Right lung (tissue), 5 donors: ENCODE measurements around the gene KCNV2. TPM values are rescaled to one million over a fixed set of nuclear protein-coding genes. Genes with fewer than 3 reads are reported as not detected.
A peak's percentile ranks its signal among the peaks of the same experiment; 100 is the strongest.

Experiments
- DNase-seq, 2 donors: peaks; one replicate each; pipeline ENCODE4 v3.0.0-alpha.2; 2013
- polyA plus RNA-seq, 5 donors: library from polyadenylated mRNA; unstranded; fragments of 120-200 nt; gene quantifications; one replicate each; pipeline versions ENCODE4 v1.2.1 to v1.2.3, GENCODE V29; 2013; ENCODE audit warnings: inconsistent platforms in 1 of 5, low replicate concordance in 1 of 5; ENCODE audit not compliant: insufficient read length in 5 of 5, insufficient read depth in 1 of 5

Gene KCNV2
- polyA plus RNA-seq, 5 donors = 0.10 to 0.19 (median 0.15) TPM

DNA sequence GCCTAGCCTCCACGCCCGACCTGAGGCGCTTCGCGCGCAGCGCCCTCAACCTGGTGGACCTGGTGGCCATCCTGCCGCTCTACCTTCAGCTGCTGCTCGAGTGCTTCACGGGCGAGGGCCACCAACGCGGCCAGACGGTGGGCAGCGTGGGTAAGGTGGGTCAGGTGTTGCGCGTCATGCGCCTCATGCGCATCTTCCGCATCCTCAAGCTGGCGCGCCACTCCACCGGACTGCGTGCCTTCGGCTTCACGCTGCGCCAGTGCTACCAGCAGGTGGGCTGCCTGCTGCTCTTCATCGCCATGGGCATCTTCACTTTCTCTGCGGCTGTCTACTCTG is 1.4 kb downstream of the KCNV2 start:
- DNase-seq = no peak

DNA sequence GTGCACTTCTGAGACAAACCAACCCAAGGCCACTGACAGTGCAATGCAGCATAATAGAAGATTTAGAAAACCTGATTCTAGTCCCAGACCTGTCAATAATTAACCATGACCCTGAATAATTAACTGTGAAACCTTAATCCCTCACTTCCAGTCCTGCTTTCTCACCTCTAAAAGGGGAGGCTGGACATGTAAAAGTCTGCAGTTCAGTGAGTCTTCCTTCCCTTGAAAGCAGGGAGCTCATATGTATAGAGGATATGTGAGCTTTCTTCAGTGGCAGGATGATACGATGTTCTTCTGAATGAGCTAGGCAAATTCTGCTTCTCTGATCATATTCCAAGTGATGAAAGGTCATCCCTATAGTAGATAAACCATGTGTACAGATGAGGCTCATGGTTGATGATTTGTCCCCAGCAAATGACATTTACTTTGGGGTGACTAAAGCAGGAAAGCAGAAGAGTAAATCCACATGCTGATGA is 2.9 kb downstream of the KCNV2 start:
- no peak for DNase-seq

DNA sequence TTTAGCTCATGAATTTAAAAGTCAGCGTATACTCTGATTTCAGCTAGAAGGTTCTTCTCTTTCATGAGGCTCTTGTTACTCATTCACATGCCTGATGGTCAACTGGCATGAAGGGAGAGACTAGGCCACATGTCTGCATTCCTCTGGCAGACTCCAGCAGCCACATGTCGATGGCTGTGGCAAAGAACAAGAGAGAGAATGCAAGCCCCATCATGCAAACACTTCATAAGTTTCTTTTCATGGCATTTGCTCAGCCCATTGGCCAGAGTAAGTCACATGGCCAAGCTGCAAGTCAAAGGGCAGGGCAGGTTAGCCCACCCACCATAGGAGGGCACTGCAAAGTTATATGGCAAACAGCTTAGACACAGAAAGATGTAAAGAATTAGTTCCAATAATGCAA is 5.4 kb downstream of the KCNV2 start:
- no peak for DNase-seq

DNA sequence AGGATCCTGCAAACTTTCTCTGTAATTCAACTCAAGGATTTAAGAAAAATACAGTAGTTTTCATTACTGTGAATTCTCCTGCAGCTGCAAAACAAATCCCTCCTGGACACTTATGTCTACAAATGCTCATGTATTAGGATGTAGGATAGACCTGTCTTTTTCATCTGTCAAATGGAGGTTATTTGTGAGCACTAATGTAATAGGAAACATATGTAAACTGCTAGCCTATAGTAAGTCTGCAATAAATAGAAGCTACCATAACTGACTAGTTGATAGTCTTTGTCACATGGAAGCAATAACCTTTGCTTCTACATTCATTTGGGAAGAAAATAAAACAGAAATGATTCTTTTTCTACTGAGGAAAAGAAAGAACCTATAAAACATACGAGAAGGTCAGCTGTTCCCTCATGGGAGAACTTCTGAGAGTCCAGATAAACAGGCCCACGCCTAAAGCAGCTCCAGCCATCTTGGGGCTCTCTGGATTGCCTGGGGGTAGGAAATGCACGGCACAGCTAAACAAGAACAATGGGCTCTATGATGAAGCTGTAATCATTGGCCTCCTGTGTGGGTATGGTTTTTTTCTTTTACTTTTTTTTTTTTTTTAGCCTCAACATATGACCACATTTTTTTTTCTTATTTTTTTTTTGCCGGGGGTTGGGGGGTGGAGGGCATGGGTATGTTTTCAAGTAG is 6.2 kb downstream of the KCNV2 start:
- DNase-seq = no peak

DNA sequence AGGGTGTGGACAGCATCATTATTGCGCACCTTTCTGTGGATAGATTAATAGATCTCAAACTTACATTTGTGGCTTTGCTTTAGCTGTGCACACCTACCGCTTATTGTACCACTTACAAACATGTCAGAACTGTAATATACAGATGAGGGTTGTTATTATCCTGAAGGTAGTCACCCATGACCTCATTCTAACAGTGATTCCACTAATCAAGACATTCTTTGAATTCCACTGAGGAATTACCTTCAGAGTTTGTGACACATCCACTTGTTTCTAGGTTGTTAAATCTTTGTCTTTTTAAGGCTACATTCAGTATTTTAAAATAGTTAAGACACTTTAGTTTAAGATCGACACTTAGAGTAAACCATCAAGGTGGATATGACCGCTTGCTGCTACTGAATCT is 7.8 kb downstream of the KCNV2 start:
- no peak for DNase-seq

DNA sequence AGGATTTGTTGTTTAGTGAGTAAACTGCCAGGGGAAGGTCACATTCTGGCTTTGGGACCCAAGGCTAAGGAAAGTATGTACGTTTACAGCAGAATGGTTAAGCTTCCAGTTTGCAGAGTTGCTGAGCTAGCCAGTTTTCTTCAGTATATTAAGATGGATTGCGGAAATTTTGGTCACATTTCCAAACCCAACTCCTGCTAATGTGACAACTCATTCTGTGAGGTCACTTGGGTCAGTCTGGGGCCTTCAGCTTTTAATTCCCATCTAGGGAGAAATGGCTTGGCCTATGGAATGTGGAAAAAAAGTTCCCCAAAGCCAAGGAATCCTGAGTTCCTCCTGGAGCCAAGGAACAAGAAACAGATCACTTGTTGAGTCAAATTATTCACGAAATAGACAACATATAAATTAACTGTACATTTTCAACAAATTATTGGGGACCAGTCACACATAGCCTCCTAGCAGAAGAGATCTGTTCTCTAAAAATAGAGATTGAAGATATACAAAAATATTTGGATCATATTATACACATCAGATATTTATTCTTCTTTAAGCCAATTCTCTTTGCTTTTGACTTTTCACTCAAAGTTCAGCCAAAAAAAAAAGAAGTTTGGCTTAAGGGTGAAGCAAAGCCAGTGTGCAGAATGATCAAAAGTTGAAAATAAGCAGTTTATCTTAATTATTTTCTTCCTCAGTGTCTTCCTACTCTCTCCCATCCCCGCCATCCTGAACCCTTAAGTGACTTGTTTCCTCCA is 8.8 kb downstream of the KCNV2 start:
- DNase-seq = peak; percentile 46 to 49

DNA sequence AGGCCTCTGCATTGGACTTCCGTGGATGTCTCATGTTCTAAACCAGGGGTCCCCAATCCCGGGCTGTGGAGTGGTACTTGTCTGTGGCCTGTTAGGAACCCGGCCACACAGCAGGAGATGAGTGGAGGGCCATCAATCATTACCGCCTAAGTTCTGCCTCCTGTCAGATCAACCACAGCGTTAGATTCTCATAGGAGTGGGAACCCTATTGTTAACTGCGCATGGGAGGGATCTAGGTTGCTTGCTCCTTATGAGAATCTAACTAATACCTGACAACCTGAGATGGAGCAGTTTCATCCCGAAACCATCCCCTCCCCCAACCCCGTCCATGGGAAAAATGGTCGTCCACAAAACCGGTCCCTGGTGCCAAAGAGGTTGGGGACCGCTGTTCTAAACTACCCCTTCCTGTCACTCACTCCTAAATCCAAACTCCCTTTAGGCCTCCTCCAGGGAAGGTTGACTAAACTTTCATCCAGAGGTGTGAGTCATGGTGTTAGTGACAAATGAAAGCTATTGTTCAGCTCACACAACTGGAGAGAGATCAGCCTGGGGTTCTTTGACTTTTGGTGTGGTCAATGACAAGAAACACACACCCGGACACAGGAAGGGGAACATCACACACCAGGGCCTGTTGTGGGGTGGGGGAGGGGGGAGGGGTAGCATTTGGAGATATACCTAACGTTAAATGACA is 9.5 kb downstream of the KCNV2 start:
- DNase-seq = no peak

DNA sequence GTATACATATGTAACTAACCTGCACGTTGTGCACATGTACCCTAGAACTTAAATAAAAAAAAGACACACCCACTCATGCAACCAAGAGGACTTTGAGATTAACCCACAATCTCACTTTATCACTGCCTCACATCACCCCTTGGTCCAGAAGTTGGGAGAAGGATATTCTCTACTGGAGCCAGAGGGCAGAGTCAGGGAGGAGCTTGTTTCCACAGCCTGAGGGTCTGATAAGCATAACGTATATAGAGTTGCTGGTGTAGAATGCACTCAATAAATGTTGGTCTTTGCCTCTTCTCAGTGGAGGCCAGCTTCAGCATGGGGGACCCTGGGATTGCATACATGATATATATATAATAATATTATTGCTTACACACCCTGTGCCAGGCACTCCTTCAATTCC is 10.1 kb downstream of the KCNV2 start:
- no peak for DNase-seq

DNA sequence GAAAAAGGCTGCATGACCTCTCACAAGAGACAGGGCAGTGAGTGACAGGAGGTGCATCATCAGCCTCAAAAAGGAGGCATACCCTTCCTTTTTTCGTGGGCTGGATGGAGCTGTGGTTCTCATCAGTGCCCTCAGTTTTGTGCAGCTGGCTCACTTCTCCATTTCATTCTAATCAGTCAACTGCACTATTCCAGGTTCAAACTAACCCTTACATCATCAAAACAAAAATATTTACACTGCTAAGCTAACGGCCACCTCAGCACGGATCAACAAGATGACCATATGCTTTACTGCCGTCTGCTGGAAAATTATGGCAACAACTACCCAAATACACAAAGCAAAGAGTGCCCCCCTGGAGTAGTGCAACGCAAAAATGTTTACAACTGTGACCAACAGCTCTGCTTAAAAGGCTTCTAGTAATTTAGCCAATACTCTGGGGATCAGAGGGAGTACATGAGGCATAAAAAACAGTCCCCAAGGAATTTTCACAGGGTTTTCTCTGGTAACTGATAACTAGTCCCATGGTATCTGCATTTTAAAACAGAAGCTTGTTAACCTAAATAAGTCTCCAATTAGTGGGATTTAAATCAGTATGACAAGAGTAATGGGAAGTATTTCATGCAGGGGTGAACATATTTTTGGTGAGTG is 10.8 kb downstream of the KCNV2 start:
- DNase-seq = peak; percentile 47 to 74

DNA sequence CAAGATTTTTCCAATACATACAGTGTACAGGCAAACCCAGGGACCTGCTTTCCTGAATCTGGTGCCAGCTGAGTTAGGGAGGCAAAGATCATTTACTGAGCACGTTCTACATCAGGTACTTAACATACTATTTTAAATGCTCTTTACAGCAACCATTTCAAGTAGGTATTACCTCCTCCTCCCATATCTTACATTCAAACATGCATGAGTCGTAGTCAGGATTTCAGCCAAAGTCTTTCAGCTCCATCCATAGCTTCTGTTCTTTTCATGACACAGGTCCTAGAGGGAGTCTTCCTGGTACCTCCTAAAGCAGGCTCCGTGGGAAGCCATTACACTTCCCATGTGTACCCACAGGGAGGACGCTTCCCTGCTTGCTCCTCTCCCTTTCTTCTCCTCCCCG is 11.7 kb downstream of the KCNV2 start:
- no peak for DNase-seq

DNA sequence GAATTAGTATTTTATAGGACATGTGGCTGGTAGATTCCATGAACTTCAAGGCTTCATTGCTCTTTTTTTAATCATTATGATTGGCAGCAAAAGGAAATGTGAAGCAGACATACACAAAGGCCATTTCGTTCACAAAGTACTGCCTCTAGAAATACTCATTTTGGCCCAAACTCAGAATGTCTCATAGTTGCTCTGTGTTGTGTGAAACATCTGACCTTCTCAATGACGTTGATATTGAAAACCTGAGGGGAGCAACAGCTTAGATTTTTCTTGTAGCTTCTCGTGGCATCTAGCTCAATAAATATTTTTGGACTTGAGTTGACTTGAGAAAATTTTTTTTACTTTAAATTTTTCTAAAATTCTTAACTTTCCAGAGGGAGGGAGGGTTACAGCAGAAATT is 12.4 kb downstream of the KCNV2 start:
- DNase-seq = no peak

DNA sequence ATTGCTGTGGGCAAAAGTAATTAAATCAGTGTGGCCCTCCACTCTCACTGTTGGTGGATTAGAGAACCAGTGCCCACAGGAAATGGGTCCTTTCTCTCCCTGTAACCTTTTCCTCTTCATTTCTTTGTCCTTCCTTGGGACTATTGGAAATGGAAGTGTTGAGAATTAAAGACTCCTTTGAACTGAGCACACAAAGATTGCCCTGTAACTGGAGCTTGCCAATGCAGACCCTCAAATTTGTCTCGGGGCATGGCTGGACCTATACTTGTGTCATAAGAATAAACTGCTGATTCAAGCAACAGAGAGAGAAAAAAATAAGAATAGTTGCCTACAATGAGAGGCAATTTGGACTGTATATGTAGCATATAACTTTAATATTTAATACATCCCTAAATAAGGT is 13.7 kb downstream of the KCNV2 start:
- no peak for DNase-seq

DNA sequence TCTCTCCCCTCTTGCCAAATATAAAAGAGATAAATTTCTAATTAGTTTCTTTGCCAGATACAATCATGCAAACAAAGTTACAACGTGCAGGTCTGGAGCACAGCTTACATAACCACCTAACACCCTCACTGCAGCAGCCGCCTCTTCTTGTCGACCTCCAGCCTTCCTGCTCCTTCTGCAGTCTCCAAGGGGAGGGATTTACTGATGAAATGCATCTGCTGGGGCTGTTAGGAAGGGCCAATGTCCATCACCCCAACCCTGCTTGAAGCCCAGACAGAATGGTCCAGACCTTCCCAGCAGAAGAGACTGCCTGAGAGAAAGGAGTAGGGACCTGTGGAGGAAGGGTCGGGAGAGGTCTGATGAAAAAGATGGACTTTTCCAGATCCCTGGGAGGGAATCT is 15.2 kb downstream of the KCNV2 start:
- DNase-seq = no peak

DNA sequence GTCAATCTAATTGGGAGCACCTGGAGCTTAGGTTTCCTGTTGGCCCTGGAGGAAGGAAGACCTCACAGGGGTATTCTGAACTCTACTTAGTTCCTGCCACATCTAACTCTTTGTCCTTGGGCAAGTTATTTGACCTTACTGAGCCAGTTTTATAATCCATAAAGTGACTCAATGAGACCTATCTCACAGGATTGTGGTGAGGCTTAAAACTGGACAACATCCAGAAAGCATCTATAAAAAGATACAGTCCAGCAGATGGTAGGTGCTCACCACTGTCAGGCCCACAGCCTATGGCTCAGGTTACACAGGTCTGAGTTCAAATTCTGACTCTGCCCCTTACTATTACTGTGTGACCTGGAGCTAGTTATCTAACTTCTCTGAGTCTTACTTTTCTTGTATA is 23.3 kb downstream of the KCNV2 start:
- DNase-seq = no peak

DNA sequence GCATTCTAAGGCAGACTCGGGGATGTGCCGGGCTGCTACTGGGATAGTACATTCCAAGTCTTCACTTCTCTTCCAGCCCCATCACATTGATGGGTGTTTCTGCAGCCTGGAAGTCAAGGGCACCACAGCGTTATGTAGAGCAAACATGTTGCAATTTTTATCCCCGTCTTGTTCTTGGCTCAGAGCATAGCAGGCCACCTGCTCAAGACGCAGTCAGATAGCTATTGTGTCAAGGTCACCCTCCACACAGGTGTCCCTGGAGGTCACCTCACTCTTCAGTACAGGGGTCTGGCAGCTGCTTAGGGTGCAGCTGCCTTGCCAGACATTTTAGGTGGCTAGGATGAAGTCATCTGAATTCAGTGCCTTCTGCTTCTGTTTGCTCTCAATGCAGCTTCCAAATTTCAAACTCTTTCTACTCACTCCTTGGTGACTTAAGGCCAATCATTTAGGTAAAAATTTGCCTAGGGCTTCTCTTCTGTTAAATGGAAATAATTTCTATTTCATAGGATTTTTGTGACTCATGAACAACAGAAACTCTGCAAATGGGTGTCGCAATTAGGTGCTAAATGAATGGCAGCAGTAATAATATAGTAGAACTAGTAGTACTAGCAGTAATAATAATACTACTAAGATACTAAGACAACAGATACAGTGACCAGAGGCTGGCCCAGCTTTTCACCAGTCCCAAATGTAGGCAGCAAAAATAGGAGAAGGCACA is 24.3 kb downstream of the KCNV2 start:
- no peak for DNase-seq

DNA sequence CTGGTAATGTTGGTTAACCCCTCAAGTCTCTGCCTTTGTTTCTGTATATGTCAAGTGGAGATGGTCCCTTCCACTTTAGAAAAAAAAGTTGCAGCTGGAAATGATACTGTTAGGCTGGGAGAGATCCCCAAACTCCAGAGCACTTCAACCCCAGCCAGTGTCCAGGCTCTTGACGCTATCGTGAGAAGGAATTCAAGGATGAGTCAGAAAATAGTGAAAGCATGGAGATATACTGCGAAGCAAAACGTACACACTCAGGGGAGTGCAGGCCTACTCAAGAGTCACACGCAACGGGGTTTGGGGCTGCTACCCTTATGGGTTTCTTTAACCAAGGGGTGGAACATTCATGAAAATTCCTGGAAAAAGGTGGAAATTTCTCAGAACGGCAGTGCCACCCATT is 24.9 kb downstream of the KCNV2 start:
- DNase-seq = no peak

DNA sequence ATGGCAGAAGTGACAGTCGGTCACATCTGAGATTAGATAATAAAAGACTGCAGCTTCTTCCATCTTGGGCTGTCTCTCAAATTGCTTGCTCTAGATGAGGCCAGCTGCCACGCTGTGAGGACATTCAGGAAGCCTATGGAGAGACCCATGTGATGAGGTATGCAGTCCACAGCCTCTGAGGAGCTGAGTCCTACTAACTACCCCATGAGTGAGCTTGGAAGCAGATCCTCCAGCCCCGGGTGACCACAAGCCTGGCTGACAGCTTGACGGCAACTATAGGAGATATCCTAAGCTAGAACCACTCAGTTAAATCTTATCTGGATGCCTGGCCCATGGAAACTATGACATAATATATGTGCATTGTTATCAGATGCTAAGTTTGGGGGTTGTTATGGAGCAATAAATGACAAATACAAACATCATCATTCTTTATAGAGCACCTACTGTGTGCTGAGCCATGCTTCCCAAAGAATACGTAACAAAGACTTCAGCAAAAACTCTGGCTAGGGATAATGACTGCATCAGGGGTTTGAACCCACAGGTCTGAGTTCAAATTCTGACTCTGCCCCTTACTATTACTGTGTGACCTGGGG is 26.7 kb downstream of the KCNV2 start:
- no peak for DNase-seq

DNA sequence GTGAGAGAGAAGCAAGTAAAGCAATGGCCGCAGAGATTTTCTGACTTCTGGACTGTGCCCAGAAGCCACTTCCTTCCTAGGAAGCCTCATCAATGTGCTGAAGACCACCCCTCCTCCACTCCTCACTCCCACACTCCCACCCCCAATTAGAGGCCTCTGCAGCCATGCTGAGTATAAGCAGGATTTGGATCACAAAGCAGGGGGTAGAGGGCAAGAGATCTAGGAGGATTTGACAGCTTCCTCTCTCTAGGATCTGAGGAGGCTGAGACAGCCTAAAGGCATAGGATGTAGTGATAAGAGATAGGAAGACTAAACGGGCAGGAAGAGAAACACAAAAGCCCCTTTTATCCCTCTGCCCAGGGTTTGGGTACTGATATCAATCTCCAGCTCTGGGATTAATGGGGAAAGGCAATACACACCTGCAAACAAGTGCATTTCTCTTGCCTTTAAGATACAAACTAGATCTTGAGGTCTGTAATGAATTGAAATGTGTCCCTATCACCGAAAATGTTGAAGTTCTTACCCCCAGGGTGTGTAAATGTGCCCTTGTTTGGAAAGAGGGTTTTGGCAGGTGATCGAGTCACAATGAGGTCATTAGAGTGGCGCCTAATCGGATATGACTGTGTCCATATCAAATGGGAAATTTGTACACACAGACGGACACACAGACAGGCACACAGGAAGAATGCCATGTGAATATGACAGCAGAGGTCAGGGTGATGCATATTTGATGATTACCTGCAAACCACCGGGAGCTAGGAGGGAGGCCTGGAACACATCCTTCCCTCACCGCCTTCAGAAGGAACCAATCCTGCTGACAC is 28.5 kb downstream of the KCNV2 start:
- no peak for DNase-seq

DNA sequence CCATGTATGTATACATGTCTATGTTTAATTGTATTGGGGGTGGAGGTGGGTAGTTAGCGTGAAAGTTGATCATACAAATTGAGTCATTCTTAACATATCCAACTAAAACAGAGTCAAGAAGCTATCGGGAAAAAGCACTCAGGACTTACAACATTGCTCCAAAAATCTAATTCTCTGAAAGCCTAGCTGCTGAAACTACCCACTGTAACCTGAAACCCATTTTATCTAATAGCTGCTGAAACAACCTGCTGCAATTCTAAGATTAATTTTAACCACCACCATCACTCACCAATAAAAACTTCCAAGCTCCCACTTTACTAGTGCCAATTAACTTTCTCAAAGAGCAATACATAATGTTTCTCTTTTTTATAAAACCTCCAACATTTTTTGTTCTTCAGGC is 32.2 kb downstream of the KCNV2 start:
- DNase-seq = no peak

DNA sequence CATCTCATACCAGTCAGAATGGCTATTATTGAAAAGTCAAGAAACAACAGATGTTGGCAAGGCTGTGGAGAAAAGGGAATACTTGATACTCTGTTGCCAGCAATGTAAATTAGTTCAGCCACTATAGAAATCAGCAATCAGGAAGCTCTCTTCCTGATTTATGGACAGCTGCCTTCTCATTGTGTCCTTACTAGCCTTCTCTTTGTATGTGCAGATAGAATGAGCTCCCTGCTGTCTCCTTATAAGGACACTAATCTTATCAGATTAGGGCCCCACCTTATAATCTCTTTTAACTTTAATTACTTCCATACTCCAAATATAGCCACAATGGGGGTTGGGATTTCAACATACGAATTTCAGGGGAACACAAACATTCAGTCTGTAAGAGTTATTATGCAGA is 38.0 kb downstream of the KCNV2 start:
- DNase-seq = no peak
